NCI-H1105 treated with DMSO at 0.1 percent for 48 hours (cell line): ENCODE results near the gene ZNF283.
"Not testable (repeated sequence)": the region's sequence is repeated elsewhere in the genome, so short reads cannot be mapped to it uniquely, and the experiment has no call there.

Source experiments
- DNase-seq: peaks from one replicate; lab custom pipeline; 2025; lab: John Stamatoyannopoulos, UW

The ZNF283 gene

GRCh38 chr19:43848821-43849220 is 21.7 kb downstream of the ZNF283 start:
- DNase-seq = no peak

- no peak for DNase-seq
Measured at GRCh38 chr19:43858174-43858573, 31.1 kb downstream of the ZNF283 start.

GRCh38 chr19:43866923-43867322 is 39.8 kb downstream of the ZNF283 start:
- DNase-seq = not testable (repeated sequence)

- no peak for DNase-seq
Measured at GRCh38 chr19:43872547-43873336, 45.6 kb downstream of the ZNF283 start.

- no peak for DNase-seq
Measured at GRCh38 chr19:43880483-43880882, 53.4 kb downstream of the ZNF283 start.

GRCh38 chr19:43883864-43884263 is 56.7 kb downstream of the ZNF283 start, which contains the start of gene ZNF404:
TSS of gene ZNF404 (minus strand) at chr19:43883964.
- no peak for DNase-seq

GRCh38 chr19:43895727-43896308 is 68.7 kb downstream of the ZNF283 start:
- DNase-seq = no peak
